Left renal cortex interstitium (tissue), 4 donors: Measurements from ENCODE around the gene ZCCHC24. TPM values are rescaled to one million over a fixed set of nuclear protein-coding genes. Genes with fewer than 3 reads are reported as not detected.

Experiments used
- DNase-seq, 4 donors: peaks; one replicate each; pipeline ENCODE4 v3.0.0-alpha.2; 2013; ENCODE audit warnings: low read depth in 4 of 4, low spot score in 2 of 4, missing footprints in 1 of 4
- polyA plus RNA-seq, 4 donors: library from polyadenylated mRNA; unstranded; fragments of 120-200 nt; gene quantifications; one replicate each; pipeline ENCODE4 v1.2.1, GENCODE V29; 2013; ENCODE audit not compliant: insufficient read length in 4 of 4

Gene ZCCHC24
- polyA plus RNA-seq, 4 donors, result 20.1 to 31.4 (median 25.6) TPM

GRCh38 chr10:79415736-79416577 lies 29.5 kb downstream of the ZCCHC24 start:
- DNase-seq, result no peak

GRCh38 chr10:79414714-79415113 lies 30.7 kb downstream of the ZCCHC24 start:
- DNase-seq, result no peak

GRCh38 chr10:79413196-79413595 lies 32.2 kb downstream of the ZCCHC24 start:
- DNase-seq, result no peak

GRCh38 chr10:79412516-79412915 lies 32.9 kb downstream of the ZCCHC24 start:
- no peak for DNase-seq

- no peak for DNase-seq
Measured at GRCh38 chr10:79411546-79412495, 33.6 kb downstream of the ZCCHC24 start.

- no peak for DNase-seq
Measured at GRCh38 chr10:79410315-79411094, 34.9 kb downstream of the ZCCHC24 start.

- DNase-seq, result no peak
Measured at GRCh38 chr10:79409726-79410085, 35.7 kb downstream of the ZCCHC24 start.

- DNase-seq, result no peak
Measured at GRCh38 chr10:79409038-79409725, 36.2 kb downstream of the ZCCHC24 start.

GRCh38 chr10:79407811-79408795 lies 37.3 kb downstream of the ZCCHC24 start:
- DNase-seq, result no peak

GRCh38 chr10:79407423-79407796 lies 38.0 kb downstream of the ZCCHC24 start:
- no peak for DNase-seq

GRCh38 chr10:79406683-79407422 lies 38.6 kb downstream of the ZCCHC24 start:
- DNase-seq, result no peak

- DNase-seq, result no peak
Measured at GRCh38 chr10:79405995-79406515, 39.4 kb downstream of the ZCCHC24 start.

- peak in 1 of 4 donors; percentile 40 for DNase-seq
Measured at GRCh38 chr10:79405221-79405994, 40.0 kb downstream of the ZCCHC24 start.

GRCh38 chr10:79404690-79405131 lies 40.7 kb downstream of the ZCCHC24 start:
- DNase-seq, result no peak

- no peak for DNase-seq
Measured at GRCh38 chr10:79404231-79404609, 41.2 kb downstream of the ZCCHC24 start.

- no peak for DNase-seq
Measured at GRCh38 chr10:79403441-79404230, 41.8 kb downstream of the ZCCHC24 start.
